ENCODE measurements around the gene ENDOV.

DNA sequence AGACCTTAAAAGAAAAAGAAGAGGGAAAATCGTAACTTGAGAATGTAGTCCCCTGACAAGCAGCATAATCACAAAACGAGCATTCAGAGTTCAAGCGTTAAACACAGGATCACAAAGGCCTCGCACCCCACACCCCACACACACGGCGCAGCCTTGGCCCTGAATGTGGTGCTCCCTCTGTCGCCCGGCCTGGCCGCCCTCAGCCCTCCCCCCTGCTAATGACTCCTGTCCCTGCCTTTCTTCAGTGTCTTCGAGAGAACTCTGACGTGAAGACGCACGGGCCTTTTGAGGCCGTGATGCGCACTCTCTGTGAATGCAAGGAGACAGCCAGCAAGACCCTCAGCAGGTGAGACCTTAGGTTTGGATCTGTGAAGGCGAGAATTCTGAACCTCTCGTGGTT, 47.5 kb upstream of the ENDOV start:
- TF ChIP-seq POLR2A (IDR thresholded peaks at IDR 0.05; ENCODE audit: low read depth): no peak
- TF ChIP-seq EP300 (IDR thresholded peaks at IDR 0.05): no peak
- TF ChIP-seq POLR2AphosphoS5 (IDR thresholded peaks at IDR 0.05): no peak
- TF ChIP-seq, protein P1, sequence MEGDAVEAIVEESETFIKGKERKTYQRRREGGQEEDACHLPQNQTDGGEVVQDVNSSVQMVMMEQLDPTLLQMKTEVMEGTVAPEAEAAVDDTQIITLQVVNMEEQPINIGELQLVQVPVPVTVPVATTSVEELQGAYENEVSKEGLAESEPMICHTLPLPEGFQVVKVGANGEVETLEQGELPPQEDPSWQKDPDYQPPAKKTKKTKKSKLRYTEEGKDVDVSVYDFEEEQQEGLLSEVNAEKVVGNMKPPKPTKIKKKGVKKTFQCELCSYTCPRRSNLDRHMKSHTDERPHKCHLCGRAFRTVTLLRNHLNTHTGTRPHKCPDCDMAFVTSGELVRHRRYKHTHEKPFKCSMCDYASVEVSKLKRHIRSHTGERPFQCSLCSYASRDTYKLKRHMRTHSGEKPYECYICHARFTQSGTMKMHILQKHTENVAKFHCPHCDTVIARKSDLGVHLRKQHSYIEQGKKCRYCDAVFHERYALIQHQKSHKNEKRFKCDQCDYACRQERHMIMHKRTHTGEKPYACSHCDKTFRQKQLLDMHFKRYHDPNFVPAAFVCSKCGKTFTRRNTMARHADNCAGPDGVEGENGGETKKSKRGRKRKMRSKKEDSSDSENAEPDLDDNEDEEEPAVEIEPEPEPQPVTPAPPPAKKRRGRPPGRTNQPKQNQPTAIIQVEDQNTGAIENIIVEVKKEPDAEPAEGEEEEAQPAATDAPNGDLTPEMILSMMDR (IDR thresholded peaks at IDR 0.05): no peak
